Measurements from ENCODE around the gene PSMA6. TPM values are rescaled to one million over a fixed set of nuclear protein-coding genes. Genes with fewer than 3 reads are reported as not detected.

PSMA6 gene
- total RNA-seq, 4 donors from 2014 or later: 97.4 to 157 (median 133) TPM

DNA sequence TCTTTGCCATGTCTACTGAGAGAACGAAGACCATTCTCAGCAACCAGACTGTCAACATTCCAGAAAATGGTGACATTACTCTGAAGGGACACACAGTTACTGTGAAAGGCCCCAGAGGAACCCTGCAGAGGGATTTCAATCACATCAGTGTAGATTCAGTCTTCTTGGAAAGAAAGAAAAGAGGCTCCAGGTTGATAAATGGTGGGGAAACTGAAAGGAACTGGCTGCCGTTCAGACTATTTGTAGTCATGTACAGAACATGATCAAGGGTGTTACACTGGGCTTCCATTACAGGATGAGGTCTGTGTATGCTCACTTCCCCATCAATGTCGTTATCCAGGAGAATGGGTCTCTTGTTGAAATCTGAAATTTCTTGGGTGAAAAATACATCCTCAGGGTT is 29.7 kb upstream of the PSMA6 start:
- Histone ChIP-seq H3K4me1 (no peaks in the 10 kb centered on the region), H3K36me3 (peaks cover 0 to 9% of the 10 kb centered on the region in 2 donors), H3K27ac (no peak overlapping the region), H3K27me3 (no peaks in the 10 kb centered on the region), H3K4me3 (no peak overlapping the region), H3K9me3 (no peaks in the 10 kb centered on the region)
- no peak for ATAC-seq
- TF ChIP-seq POLR2A (IDR thresholded peaks at IDR 0.05) (no peak), POLR2AphosphoS5 (IDR thresholded peaks at IDR 0.05) (no peak), EP300 (IDR thresholded peaks at IDR 0.05) (no peak)
- TF ChIP-seq, protein P1, sequence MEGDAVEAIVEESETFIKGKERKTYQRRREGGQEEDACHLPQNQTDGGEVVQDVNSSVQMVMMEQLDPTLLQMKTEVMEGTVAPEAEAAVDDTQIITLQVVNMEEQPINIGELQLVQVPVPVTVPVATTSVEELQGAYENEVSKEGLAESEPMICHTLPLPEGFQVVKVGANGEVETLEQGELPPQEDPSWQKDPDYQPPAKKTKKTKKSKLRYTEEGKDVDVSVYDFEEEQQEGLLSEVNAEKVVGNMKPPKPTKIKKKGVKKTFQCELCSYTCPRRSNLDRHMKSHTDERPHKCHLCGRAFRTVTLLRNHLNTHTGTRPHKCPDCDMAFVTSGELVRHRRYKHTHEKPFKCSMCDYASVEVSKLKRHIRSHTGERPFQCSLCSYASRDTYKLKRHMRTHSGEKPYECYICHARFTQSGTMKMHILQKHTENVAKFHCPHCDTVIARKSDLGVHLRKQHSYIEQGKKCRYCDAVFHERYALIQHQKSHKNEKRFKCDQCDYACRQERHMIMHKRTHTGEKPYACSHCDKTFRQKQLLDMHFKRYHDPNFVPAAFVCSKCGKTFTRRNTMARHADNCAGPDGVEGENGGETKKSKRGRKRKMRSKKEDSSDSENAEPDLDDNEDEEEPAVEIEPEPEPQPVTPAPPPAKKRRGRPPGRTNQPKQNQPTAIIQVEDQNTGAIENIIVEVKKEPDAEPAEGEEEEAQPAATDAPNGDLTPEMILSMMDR (IDR thresholded peaks at IDR 0.05): no peak
- 63 to 76% methylated on average over 2 to 3 of the region's 3 CpGs for WGBS, 2 donors (ENCODE audit: low coverage in 1 of 2)

DNA sequence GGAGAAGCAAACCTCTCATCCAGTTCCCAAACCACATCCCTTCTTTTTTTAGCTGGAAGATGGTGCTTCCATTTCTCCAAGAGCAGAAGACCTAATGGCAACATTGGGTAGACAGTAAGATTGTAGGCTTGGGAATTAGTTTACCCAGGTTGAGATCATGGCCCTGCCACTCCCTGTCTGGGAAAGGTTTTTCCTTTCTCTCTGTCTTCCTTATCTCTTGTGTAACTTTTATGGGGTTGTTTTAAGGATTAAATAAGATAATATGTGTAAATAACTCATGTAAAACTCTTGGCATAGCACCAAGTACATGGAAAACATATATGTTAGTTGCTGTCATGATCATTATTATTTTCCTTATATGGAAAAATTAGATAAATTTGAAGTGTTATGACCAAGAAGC is 23.2 kb upstream of the PSMA6 start:
- Histone ChIP-seq H3K27ac (no peak overlapping the region), H3K4me1 (no peaks in the 10 kb centered on the region), H3K4me3 (no peak overlapping the region), H3K27me3 (no peaks in the 10 kb centered on the region), H3K36me3 (peaks cover 0 to 60% of the 10 kb centered on the region in 2 donors), H3K9me3 (no peaks in the 10 kb centered on the region)
- no peak for ATAC-seq
- TF ChIP-seq, protein P1 (IDR thresholded peaks at IDR 0.05): no peak
- TF ChIP-seq POLR2A (IDR thresholded peaks at IDR 0.05): no peak

DNA sequence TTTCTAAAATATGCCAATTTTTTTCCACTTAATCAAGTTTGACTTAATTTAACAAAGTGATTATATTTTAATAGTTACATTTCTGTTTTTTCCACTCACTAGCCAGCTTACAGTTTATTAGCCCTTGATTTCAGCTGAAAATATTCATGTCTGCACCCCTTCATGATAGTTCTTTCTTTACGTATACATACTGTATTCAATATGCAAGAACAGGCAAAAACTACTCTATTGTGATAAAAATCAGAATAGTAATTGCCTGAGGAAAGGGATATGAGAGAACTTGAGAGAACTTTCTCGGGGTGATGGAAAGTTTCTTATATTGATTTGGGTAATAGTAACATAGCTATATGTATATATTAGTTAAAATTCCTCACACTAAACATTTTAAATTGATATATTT is 17.4 kb upstream of the PSMA6 start:
- no peak overlapping the region for H3K27ac ChIP-seq
- H3K36me3 ChIP-seq: peaks cover 0 to 57% of the 10 kb centered on the region in 2 donors
- ATAC-seq: no peak
- no peaks in the 10 kb centered on the region for H3K27me3 ChIP-seq
- H3K9me3 ChIP-seq: no peaks in the 10 kb centered on the region
- TF ChIP-seq EP300 (IDR thresholded peaks at IDR 0.05) (no peak), POLR2A (IDR thresholded peaks at IDR 0.05) (no peak), POLR2AphosphoS5 (IDR thresholded peaks at IDR 0.05) (no peak)
- TF ChIP-seq, protein P1 (IDR thresholded peaks at IDR 0.05): no peak
- WGBS, 2 donors (ENCODE audit: low coverage in 1 of 2): 88 to 89% methylated on average over 2 of the region's 2 CpGs
- no peaks in the 10 kb centered on the region for H3K4me1 ChIP-seq
- H3K4me3 ChIP-seq: no peak overlapping the region

DNA sequence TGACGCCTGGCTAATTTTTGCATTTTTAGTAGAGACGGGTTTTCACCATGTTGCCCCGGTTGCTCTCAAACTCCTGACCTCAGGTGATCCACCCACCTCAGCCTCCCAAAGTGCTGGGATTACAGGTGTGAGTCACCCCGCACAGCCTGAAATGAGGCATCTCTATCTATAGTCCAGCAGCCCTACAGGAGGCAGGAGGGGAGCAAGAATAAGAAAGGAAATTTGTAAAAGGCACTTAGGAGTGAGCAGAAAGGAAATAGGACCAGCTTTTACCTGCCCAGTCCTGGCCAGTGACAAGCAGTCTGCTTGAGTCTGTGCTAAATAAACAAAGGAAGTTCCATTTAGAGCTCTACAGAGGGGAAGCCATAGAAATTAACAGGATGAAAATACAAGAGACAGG is 15.0 kb upstream of the PSMA6 start:
- H3K27ac ChIP-seq: no peak overlapping the region
- no peaks in the 10 kb centered on the region for H3K9me3 ChIP-seq
- H3K27me3 ChIP-seq: no peaks in the 10 kb centered on the region
- no peak for ATAC-seq
- peaks cover 0 to 40% of the 10 kb centered on the region in 2 donors for H3K36me3 ChIP-seq
- TF ChIP-seq POLR2AphosphoS5 (IDR thresholded peaks at IDR 0.05): no peak
- no peak overlapping the region for H3K4me3 ChIP-seq
- WGBS, 2 donors (ENCODE audit: low coverage in 1 of 2): no CpG with 5 or more reads among the region's 4 CpGs
- no peaks in the 10 kb centered on the region for H3K4me1 ChIP-seq

DNA sequence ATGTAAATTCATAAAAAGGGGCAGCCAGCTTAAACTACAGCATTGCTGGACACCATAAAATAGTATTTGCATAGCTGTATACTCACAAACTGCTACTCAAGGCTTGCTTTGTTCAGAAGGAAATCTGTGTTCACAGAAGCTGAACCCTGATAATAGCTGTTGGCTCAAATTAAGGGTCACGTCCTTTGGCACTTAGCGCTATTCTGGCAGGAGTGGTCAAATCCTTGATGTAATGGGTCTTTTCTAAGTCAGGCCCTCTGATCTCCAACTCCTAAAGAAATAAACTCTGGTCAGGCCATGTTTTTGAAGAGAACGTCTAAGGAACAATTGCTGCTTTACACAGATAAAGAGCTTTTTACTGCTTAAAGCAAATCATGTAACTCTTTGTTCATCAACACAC is 12.8 kb upstream of the PSMA6 start:
- H3K4me1 ChIP-seq: no peaks in the 10 kb centered on the region
- 39 to 62% methylated on average over 3 of the region's 3 CpGs for WGBS, 2 donors (ENCODE audit: low coverage in 1 of 2)
- no peak overlapping the region for H3K27ac ChIP-seq
- TF ChIP-seq, protein P1 (IDR thresholded peaks at IDR 0.05): no peak
- TF ChIP-seq POLR2A (IDR thresholded peaks at IDR 0.05): no peak
- TF ChIP-seq POLR2AphosphoS5 (IDR thresholded peaks at IDR 0.05): no peak
- TF ChIP-seq EP300 (IDR thresholded peaks at IDR 0.05): no peak
- ATAC-seq: no peak
- H3K4me3 ChIP-seq: no peak overlapping the region
- H3K36me3 ChIP-seq: peaks cover 0 to 25% of the 10 kb centered on the region in 2 donors
- H3K27me3 ChIP-seq: no peaks in the 10 kb centered on the region
- no peaks in the 10 kb centered on the region for H3K9me3 ChIP-seq

DNA sequence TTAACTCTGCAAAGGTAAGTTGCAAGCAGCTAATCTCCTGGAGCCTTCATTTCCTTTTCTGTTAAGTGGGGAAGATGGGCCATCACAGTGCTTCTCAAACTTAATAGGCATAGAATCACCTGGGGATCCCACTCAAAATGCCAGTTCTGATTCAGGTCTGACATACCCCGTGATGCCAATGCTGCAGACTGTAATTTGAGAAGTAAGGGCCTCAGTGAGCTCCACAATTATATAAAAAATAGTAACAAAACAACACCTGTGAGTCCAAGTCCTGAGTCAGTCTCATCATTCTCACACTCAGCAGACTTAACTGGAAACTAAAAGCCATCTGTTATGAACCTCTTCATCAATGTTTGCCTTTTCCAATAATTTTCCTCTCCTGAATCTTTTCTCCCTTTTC is 10.8 kb upstream of the PSMA6 start:
- H3K9me3 ChIP-seq: no peaks in the 10 kb centered on the region
- WGBS, 2 donors (ENCODE audit: low coverage in 1 of 2): 82 to 100% methylated on average over 1 of the region's 1 CpG
- H3K27me3 ChIP-seq: no peaks in the 10 kb centered on the region
- H3K4me3 ChIP-seq: no peak overlapping the region
- no peak for TF ChIP-seq EP300 (IDR thresholded peaks at IDR 0.05)
- TF ChIP-seq, protein P1 (IDR thresholded peaks at IDR 0.05): no peak
- TF ChIP-seq POLR2A (IDR thresholded peaks at IDR 0.05): no peak
- no peak for TF ChIP-seq POLR2AphosphoS5 (IDR thresholded peaks at IDR 0.05)
- ATAC-seq: no peak
- H3K4me1 ChIP-seq: no peaks in the 10 kb centered on the region
- H3K27ac ChIP-seq: no peak overlapping the region
- H3K36me3 ChIP-seq: peaks cover 0 to 14% of the 10 kb centered on the region in 2 donors

Data from gastroesophageal sphincter (tissue), 4 donors.